Panc1 (cell line): ENCODE data around the gene AMIGO2.

ENCODE experiments used
- POLR2AphosphoS5 ChIP-seq: IDR thresholded peaks from 2 replicates; pipeline ENCODE4 v1.6.1; 2012; ENCODE audit warnings: mild to moderate bottlenecking, low read depth, low read length, moderate library complexity
- SIN3A ChIP-seq: IDR thresholded peaks from 2 replicates; pipeline ENCODE4 v1.6.1; 2012; ENCODE audit warnings: low read depth, mild to moderate bottlenecking, low read length, moderate library complexity, borderline replicate concordance; ENCODE audit not compliant: insufficient read depth
- TCF7L2 ChIP-seq: IDR thresholded peaks from 2 replicates; pipeline ENCODE4 v1.6.1; 2011; ENCODE audit warnings: mild to moderate bottlenecking, low read depth, low read length, inconsistent platforms
- TF ChIP-seq, protein P1 (sequence below): fragments of 450-650 bp; IDR thresholded peaks from 2 replicates; pipeline ENCODE4 v1.5.1; 2017; ENCODE audit warnings: mild to moderate bottlenecking
- TF ChIP-seq, protein P2 (sequence below), 2 experiments: IDR thresholded peaks; 2 replicates each; pipeline ENCODE4 v1.6.1; 2011 to 2012; ENCODE audit warnings: low read depth in 2 of 2, control low read depth in 1 of 2, low read length in 1 of 2, mild to moderate bottlenecking in 1 of 2, moderate library complexity in 1 of 2; ENCODE audit not compliant: insufficient read depth in 1 of 2

DNA sequence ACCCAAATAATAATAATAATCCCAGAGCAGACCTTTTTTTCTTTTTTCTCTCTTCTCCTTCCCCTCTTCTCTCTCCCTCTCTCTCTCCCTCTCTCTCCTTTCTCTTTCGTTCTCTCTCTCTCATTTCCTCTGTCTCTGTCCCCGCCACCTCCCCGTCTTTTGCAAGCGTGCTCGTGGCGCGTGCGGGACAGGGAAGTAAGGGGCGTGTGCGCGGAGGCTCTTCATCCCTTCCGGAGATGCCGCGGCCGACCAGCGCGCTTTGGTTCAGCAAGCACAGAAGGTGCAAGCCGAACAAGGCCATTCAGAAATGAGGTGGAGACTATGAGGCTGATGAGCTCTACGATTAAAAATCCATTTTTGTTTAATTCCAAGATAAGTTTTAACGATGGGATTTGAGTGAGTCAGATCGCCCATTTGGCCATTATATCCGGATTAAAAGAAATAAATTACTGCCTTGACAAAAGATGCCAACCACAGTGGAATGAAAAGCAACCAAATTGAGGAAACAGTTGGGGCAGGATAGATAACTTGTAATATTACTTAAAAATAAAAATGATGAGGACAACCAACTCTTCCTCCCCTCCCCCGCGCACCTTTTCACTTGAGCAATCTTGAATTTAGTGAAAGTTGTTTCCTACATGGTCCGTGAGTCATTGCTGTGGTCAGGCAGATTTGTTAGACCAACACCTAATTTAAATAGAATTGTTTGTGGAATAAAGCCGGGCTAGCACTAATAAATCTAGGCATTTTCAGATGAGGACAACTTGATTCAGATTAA, 1.2 kb upstream of the AMIGO2 start:
- TF ChIP-seq, protein P1, sequence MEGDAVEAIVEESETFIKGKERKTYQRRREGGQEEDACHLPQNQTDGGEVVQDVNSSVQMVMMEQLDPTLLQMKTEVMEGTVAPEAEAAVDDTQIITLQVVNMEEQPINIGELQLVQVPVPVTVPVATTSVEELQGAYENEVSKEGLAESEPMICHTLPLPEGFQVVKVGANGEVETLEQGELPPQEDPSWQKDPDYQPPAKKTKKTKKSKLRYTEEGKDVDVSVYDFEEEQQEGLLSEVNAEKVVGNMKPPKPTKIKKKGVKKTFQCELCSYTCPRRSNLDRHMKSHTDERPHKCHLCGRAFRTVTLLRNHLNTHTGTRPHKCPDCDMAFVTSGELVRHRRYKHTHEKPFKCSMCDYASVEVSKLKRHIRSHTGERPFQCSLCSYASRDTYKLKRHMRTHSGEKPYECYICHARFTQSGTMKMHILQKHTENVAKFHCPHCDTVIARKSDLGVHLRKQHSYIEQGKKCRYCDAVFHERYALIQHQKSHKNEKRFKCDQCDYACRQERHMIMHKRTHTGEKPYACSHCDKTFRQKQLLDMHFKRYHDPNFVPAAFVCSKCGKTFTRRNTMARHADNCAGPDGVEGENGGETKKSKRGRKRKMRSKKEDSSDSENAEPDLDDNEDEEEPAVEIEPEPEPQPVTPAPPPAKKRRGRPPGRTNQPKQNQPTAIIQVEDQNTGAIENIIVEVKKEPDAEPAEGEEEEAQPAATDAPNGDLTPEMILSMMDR = no peak
- no peak for TF ChIP-seq TCF7L2
- TF ChIP-seq, protein P2, sequence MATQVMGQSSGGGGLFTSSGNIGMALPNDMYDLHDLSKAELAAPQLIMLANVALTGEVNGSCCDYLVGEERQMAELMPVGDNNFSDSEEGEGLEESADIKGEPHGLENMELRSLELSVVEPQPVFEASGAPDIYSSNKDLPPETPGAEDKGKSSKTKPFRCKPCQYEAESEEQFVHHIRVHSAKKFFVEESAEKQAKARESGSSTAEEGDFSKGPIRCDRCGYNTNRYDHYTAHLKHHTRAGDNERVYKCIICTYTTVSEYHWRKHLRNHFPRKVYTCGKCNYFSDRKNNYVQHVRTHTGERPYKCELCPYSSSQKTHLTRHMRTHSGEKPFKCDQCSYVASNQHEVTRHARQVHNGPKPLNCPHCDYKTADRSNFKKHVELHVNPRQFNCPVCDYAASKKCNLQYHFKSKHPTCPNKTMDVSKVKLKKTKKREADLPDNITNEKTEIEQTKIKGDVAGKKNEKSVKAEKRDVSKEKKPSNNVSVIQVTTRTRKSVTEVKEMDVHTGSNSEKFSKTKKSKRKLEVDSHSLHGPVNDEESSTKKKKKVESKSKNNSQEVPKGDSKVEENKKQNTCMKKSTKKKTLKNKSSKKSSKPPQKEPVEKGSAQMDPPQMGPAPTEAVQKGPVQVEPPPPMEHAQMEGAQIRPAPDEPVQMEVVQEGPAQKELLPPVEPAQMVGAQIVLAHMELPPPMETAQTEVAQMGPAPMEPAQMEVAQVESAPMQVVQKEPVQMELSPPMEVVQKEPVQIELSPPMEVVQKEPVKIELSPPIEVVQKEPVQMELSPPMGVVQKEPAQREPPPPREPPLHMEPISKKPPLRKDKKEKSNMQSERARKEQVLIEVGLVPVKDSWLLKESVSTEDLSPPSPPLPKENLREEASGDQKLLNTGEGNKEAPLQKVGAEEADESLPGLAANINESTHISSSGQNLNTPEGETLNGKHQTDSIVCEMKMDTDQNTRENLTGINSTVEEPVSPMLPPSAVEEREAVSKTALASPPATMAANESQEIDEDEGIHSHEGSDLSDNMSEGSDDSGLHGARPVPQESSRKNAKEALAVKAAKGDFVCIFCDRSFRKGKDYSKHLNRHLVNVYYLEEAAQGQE (IDR thresholded peaks at IDR 0.05; ENCODE audit: insufficient read depth in 1 of 2, low read depth in 2 of 2, low read length in 1 of 2) = no peak
- no peak for TF ChIP-seq POLR2AphosphoS5
- peak; percentile 86; the same call in 1 of the 2 replicates for TF ChIP-seq SIN3A
